Ovary (tissue), 9 donors: ENCODE data around the gene ASB13. TPM values are rescaled to one million over a fixed set of nuclear protein-coding genes. Genes with fewer than 3 reads are reported as not detected.

Source experiments
- DNase-seq, 5 donors: peaks; one replicate each; pipeline ENCODE4 v3.0.0-alpha.2; 2019 to 2020
- H3K27ac ChIP-seq, 2 donors: fragments of 200-600 bp; one replicate each; pipeline versions ENCODE4 v1.5.1 to v1.8.0; 2019 to 2022
- H3K27me3 ChIP-seq: fragments of 200-600 bp; one replicate; pipeline ENCODE4 v1.8.0; 2022
- H3K36me3 ChIP-seq: fragments of 200-600 bp; sonication (generic); one replicate; pipeline ENCODE4 v1.5.1; 2019
- H3K4me1 ChIP-seq: one replicate; pipeline ENCODE4 v1.8.1; 2013; ENCODE audit warnings: mild to moderate bottlenecking, moderate library complexity; ENCODE audit not compliant: insufficient read depth
- H3K4me3 ChIP-seq: fragments of 200-600 bp; sonication (generic); one replicate; pipeline ENCODE4 v1.5.1; 2017
- H3K9me3 ChIP-seq, 2 donors: fragments of 200-600 bp in 1 of 2; sonication (generic) in 1 of 2; one replicate each; pipeline versions ENCODE4 v1.5.1 to v1.8.1; 2013 to 2019; ENCODE audit warnings: mild to moderate bottlenecking in 1 of 2, moderate library complexity in 1 of 2
- EP300 ChIP-seq: sonication (generic); formaldehyde crosslinking; IDR thresholded peaks from one replicate; pipeline ENCODE4 v1.6.1; 2017; ENCODE audit warnings: antibody characterized with exemption
- POLR2A ChIP-seq: fragments of 450-650 bp; IDR thresholded peaks from one replicate; pipeline ENCODE4 v1.6.1; 2017; ENCODE audit warnings: antibody characterized with exemption, mild to moderate bottlenecking, moderate library complexity
- whole genome bisulfite sequencing, 3 donors: extraction: QIAGEN DNeasy Blood & Tissue Kit in 1 of 3; methylation state at CpG; one replicate each; pipeline versions ENCODE4 v1.1.5 to v1.1.7; 2013 to 2017; 5-methylcytosine and 5-hydroxymethylcytosine counted together
- intact Hi-C, 4 donors: fragments of 100-400 bp; cut with DNase I; formaldehyde crosslinking; loops; one replicate each; pipeline versions ENCODE4 v1.11.0 to v1.15.1; 2022 to 2023
- polyA plus RNA-seq, 2 donors: library from polyadenylated mRNA; stranded (reverse); fragments of 200-250 nt in 1 of 2; fragments of 350-450 nt in 1 of 2; fragmentation: Illumina TruSeq in 1 of 2; extraction: RNeasy Lipid Tissue Mini Kit (QIAGEN cat#74804) in 1 of 2; gene quantifications; one replicate each; pipeline ENCODE4 v1.2.3, GENCODE V29; 2013 to 2014
- total RNA-seq, 7 donors: library from RNA; depleted of rRNA in 2 of 7; stranded (reverse); fragments of >200 nt in 2 of 7; fragmentation: NEBNext Ultra II Directional in 3 of 7; extraction: Animal tissue kit (Norgen Biotek cat#: 25700) in 3 of 7; gene quantifications; one replicate each; pipeline versions ENCODE4 v1.1.0 to v1.2.4, GENCODE V29; 2016 to 2023
- TF ChIP-seq, protein P1 (sequence below), 3 donors: fragments of 450-650 bp in 2 of 3; fragments of 200-600 bp in 1 of 3; IDR thresholded peaks; one replicate each; pipeline versions ENCODE4 v1.5.1 to v1.8.0; 2016 to 2022; ENCODE audit warnings: antibody characterized with exemption in 3 of 3, mild to moderate bottlenecking in 1 of 3
- donor health status: DM: no; HTN: no; CAD: no; lungs with moderate emphysema.
- donor health status: DM: no; HTN: no; CAD: no.
- donor health status: Bipolar disorder and iron deficiency.
- donor health status: DM: yes; HTN: yes; CAD: no.
- donor health status: DM: no; HTN: no; CAD: no.
- donor health status: DM: yes; HTN: yes; CAD: no.

ASB13 gene
- total and polyA plus RNA-seq, 9 donors = 15.0 to 45.6 (median 23.2) TPM

DNA sequence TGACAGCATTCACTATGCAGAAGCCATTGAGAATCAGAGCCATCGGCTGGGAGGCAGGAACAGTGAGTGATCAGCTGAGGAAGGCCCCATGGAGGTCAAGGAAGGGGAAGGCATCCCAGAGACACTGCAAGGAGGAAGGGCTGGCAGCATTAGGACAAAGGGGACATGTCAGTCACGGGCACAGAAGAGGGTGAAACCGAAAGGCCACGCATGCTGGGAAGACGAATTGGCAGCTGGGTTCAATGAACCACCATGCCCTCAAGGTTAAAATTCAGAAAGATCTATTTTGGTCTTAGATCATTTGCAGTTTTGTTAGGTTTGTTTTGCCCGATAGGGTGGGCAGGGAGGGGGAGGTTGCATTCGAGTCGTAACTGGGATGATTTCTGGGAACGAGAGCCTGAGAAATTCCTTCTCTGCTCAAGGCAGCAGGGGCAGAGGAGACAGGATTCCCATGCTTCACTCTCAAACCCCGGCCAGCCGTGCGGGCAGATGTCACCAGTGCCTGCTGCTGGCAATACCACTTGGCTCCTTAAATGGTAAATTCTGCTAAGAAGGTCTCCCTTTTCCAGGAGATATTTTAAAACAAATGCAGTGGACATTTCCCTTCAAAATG lies 57.7 kb downstream of the ASB13 start:
- TF ChIP-seq, protein P1, sequence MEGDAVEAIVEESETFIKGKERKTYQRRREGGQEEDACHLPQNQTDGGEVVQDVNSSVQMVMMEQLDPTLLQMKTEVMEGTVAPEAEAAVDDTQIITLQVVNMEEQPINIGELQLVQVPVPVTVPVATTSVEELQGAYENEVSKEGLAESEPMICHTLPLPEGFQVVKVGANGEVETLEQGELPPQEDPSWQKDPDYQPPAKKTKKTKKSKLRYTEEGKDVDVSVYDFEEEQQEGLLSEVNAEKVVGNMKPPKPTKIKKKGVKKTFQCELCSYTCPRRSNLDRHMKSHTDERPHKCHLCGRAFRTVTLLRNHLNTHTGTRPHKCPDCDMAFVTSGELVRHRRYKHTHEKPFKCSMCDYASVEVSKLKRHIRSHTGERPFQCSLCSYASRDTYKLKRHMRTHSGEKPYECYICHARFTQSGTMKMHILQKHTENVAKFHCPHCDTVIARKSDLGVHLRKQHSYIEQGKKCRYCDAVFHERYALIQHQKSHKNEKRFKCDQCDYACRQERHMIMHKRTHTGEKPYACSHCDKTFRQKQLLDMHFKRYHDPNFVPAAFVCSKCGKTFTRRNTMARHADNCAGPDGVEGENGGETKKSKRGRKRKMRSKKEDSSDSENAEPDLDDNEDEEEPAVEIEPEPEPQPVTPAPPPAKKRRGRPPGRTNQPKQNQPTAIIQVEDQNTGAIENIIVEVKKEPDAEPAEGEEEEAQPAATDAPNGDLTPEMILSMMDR (IDR thresholded peaks at IDR 0.05) = no peak
- TF ChIP-seq POLR2A (no peak), EP300 (no peak)
- 19 to 32% (median 20%) methylated on average over 12 of the region's 12 CpGs for WGBS, 3 donors
- Histone ChIP-seq H3K4me3 (no peak overlapping the region), H3K27me3 (no peaks in the 10 kb centered on the region), H3K36me3 (no peaks in the 10 kb centered on the region), H3K27ac (peak overlapping the region in 1 of 2 donors; percentile 19), H3K4me1 (peaks cover 8% of the 10 kb centered on the region), H3K9me3 (no peaks in the 10 kb centered on the region)
- intact Hi-C loops = no loop called here
- no peak for DNase-seq

DNA sequence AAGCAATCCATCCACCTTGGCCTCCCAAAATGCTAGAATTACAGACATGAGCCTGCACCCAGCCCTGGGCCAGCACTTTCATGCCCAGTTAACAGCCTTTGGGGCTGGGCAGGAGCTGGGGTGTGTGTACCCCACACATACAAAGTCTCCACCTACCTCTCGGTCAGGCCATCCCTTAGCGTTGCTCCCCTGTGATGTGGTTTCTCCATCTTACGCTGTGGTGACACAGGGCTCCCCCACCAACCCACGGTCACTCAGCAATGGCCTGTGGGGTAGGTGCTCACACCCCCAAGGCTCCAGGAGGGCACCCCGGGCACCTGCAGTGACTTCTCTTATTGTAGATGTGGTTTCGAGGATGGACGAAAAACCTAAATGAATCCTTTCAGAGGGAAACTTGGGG lies 58.8 kb downstream of the ASB13 start:
- Histone ChIP-seq H3K4me3 (no peak overlapping the region), H3K27me3 (no peaks in the 10 kb centered on the region), H3K36me3 (no peaks in the 10 kb centered on the region), H3K9me3 (no peaks in the 10 kb centered on the region), H3K4me1 (peaks cover 7% of the 10 kb centered on the region), H3K27ac (no peak overlapping the region)
- no peak for DNase-seq
- 93 to 97% (median 96%) methylated on average over 7 of the region's 7 CpGs for WGBS, 3 donors
- TF ChIP-seq POLR2A (no peak), EP300 (no peak)
- TF ChIP-seq, protein P1 (IDR thresholded peaks at IDR 0.05) = no peak
- intact Hi-C loops = no loop called here

DNA sequence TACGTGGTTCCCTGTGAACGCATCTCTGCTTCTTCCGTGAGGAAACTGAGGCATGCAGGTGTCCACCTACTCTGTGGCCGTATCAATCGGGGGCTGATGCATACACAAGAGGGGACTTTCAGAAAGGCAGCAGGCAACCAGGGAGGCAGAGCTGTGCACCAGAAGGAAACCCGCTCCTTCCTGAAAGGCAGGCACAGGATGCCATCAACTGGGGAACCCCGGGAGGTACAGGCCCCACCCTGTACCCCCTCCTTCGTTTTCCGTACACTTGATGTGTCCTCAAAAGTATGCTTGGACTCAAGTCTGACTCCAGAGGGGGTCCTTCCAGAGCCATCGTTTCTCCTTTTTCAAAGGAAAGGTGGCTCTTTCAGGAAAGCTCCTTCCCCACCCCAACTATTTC lies 59.5 kb downstream of the ASB13 start:
- no peaks in the 10 kb centered on the region for H3K9me3 ChIP-seq
- intact Hi-C loops = no loop called here
- peaks cover 7% of the 10 kb centered on the region for H3K4me1 ChIP-seq
- no peak overlapping the region for H3K4me3 ChIP-seq
- H3K36me3 ChIP-seq = no peaks in the 10 kb centered on the region
- DNase-seq = no peak
- no peak overlapping the region for H3K27ac ChIP-seq
- no peaks in the 10 kb centered on the region for H3K27me3 ChIP-seq
- TF ChIP-seq EP300 = no peak
- no peak for TF ChIP-seq POLR2A
- TF ChIP-seq, protein P1 (IDR thresholded peaks at IDR 0.05) = no peak
- 80 to 86% (median 83%) methylated on average over 10 of the region's 10 CpGs for WGBS, 3 donors

DNA sequence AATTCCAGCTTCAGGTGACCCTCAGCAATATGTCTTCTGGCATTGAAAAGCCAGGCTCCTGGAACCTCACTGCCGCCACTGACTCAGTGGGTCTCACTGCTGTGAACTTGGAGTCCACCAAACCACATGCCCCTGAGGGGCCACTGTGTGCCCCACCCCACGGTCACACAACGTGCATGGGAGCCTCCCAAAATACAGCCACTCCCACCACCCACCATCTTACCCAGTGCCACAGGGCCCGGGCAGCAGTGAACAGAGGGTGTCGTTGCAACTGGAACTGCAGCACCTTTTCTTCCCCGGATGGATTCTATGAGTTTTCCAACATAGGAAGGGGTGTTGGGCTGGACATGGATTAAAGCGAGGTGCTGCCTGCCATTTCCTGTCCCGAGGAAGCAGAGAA lies 60.1 kb downstream of the ASB13 start:
- 86 to 91% (median 87%) methylated on average over 8 of the region's 8 CpGs for WGBS, 3 donors
- no peak for DNase-seq
- Histone ChIP-seq H3K9me3 (no peaks in the 10 kb centered on the region), H3K4me1 (peaks cover 7% of the 10 kb centered on the region), H3K27ac (no peak overlapping the region), H3K36me3 (no peaks in the 10 kb centered on the region), H3K27me3 (no peaks in the 10 kb centered on the region), H3K4me3 (no peak overlapping the region)
- intact Hi-C loops = no loop called here
- TF ChIP-seq, protein P1 (IDR thresholded peaks at IDR 0.05) = no peak
